ENCODE results near the gene UCK2. TPM values are rescaled to one million over a fixed set of nuclear protein-coding genes. Genes with fewer than 3 reads are reported as not detected.

UCK2 gene
- total RNA-seq, 1 experiment from 2014 or later: 77.9 TPM

- TF ChIP-seq CTCF (conservative IDR thresholded peaks at IDR 0.05): no peak
- no peaks in the 10 kb centered on the region for H3K36me3 Mint-ChIP-seq (ENCODE audit: insufficient read depth in 1 of 3, low read depth in 3 of 3)
- Histone ChIP-seq H4K8ac (replicated peaks; ENCODE audit: insufficient read length, low read depth, low read length) (no peak overlapping the region), H4K5ac (ENCODE audit: insufficient read length, low read depth, low read length) (no peak overlapping the region), H4K20me1 (ENCODE audit: control insufficient read depth, insufficient read depth, insufficient read length) (no peaks in the 10 kb centered on the region), H3K27ac (ENCODE audit: insufficient read length, low read depth, low read length) (no peak overlapping the region), H3K4ac (ENCODE audit: low read depth, low read length) (no peak overlapping the region), H3K56ac (ENCODE audit: insufficient read length, low read depth, low read length) (no peak overlapping the region), H2BK20ac (ENCODE audit: low read depth, low read length, poor library complexity, severe bottlenecking) (no peak overlapping the region), H2BK15ac (ENCODE audit: low read depth, low read length) (no peak overlapping the region), H3T11ph (ENCODE audit: low read length) (no peak overlapping the region), H3K23me2 (ENCODE audit: insufficient read length, low read depth, low read length, poor library complexity, severe bottlenecking) (no peaks in the 10 kb centered on the region), H2BK120ac (ENCODE audit: low read depth, low read length, poor library complexity, severe bottlenecking) (no peak overlapping the region), H3K23ac (ENCODE audit: insufficient read length, low read depth, low read length) (no peak overlapping the region), H3K9ac (ENCODE audit: extremely low read depth, insufficient read length, low read length) (no peak overlapping the region), H3K27me3 (ENCODE audit: insufficient read depth, low read length) (no peaks in the 10 kb centered on the region), H2BK5ac (ENCODE audit: insufficient read length, low read length) (no peak overlapping the region), H3K18ac (ENCODE audit: insufficient read length, low read depth, low read length) (no peak overlapping the region), H2AK5ac (ENCODE audit: insufficient read length, low read length) (no peak overlapping the region), H3K4me2 (ENCODE audit: insufficient read depth, insufficient read length, low read length) (no peak overlapping the region), H2AFZ (ENCODE audit: low read length) (no peak overlapping the region), H3K79me2 (ENCODE audit: insufficient read depth, low read length) (no peaks in the 10 kb centered on the region), H3K4me1 (ENCODE audit: insufficient read depth, low read length) (no peaks in the 10 kb centered on the region), H3K9me3 (ENCODE audit: control insufficient read depth, low read depth, low read length) (no peaks in the 10 kb centered on the region), H4K91ac (ENCODE audit: insufficient read length, low read depth, low read length) (no peak overlapping the region), H2BK12ac (ENCODE audit: insufficient read length, low read depth, low read length) (no peak overlapping the region), H3K14ac (ENCODE audit: insufficient read depth, low read length) (no peak overlapping the region), H3K79me1 (ENCODE audit: insufficient read depth, low read depth, low read length, poor library complexity, severe bottlenecking) (no peaks in the 10 kb centered on the region)
- no peak overlapping the region for H3K4me3 Mint-ChIP-seq
- no peaks in the 10 kb centered on the region; the same call in 1 of the 2 replicates for H3K27me3 Mint-ChIP-seq (ENCODE audit: low read depth)
- peaks cover 9 to 10% of the 10 kb centered on the region in 2 experiments for H3K4me1 Mint-ChIP-seq
- no peaks in the 10 kb centered on the region; a peak in 1 of 5 replicates for H3K9me3 Mint-ChIP-seq
- H3K27ac Mint-ChIP-seq: no peak overlapping the region
- WGBS (ENCODE audit: extremely low coverage, insufficient read length, low lambda C conversion rate): no CpG with 5 or more reads among the region's 6 CpGs
- DNase-seq: peak; percentile 56
Measured at GRCh38 chr1:165949335-165950130, 122.1 kb downstream of the UCK2 start.
